Erythroblast (primary cell): ENCODE data around the gene PFN3.

Experiments
- DNase-seq, 2 experiments: peaks; one replicate each; lab custom pipeline; 2025; lab: John Stamatoyannopoulos, UW
- GATA1 ChIP-seq: IDR thresholded peaks from 2 replicates; pipeline ENCODE4 v1.6.1; 2011; ENCODE audit warnings: low read depth, mild to moderate bottlenecking, control low read depth, low read length, moderate library complexity
- POLR2A ChIP-seq: IDR thresholded peaks from 2 replicates; pipeline ENCODE4 v1.6.1; 2011; ENCODE audit warnings: mild to moderate bottlenecking, low read length

Gene PFN3

GRCh38 chr5:177404641-177405179 lies 4.2 kb upstream of the PFN3 start:
- TF ChIP-seq POLR2A (no peak), GATA1 (no peak)
- no peak for DNase-seq

GRCh38 chr5:177403792-177404640 lies 3.6 kb upstream of the PFN3 start:
- DNase-seq, result peak; percentile 87 to 92
- TF ChIP-seq POLR2A (no peak), GATA1 (no peak)

GRCh38 chr5:177403102-177403791 lies 2.8 kb upstream of the PFN3 start:
- TF ChIP-seq POLR2A, result no peak
- no peak for TF ChIP-seq GATA1
- DNase-seq, result peak; percentile 44 to 48

GRCh38 chr5:177402271-177403043 lies 2.0 kb upstream of the PFN3 start:
- TF ChIP-seq POLR2A (no peak), GATA1 (no peak)
- DNase-seq, result peak; percentile 57 to 68

GRCh38 chr5:177397875-177398390 lies 2.5 kb downstream of the PFN3 start:
- TF ChIP-seq POLR2A, result no peak
- no peak for TF ChIP-seq GATA1
- DNase-seq, result no peak

- no peak for TF ChIP-seq POLR2A
- TF ChIP-seq GATA1, result no peak
- DNase-seq, result no peak
Measured at GRCh38 chr5:177396807-177397206, 3.7 kb downstream of the PFN3 start.

- no peak for DNase-seq
- TF ChIP-seq POLR2A (no peak), GATA1 (no peak)
Measured at GRCh38 chr5:177396078-177396477, 4.4 kb downstream of the PFN3 start.

GRCh38 chr5:177393990-177394389 lies 6.5 kb downstream of the PFN3 start:
- no peak for DNase-seq
- no peak for TF ChIP-seq POLR2A
- TF ChIP-seq GATA1, result no peak

GRCh38 chr5:177393206-177393765 lies 7.2 kb downstream of the PFN3 start:
- TF ChIP-seq GATA1 (no peak), POLR2A (no peak)
- no peak for DNase-seq

GRCh38 chr5:177392765-177393164 lies 7.7 kb downstream of the PFN3 start:
- TF ChIP-seq GATA1 (no peak), POLR2A (no peak)
- no peak for DNase-seq

- peak; percentile 81 to 90 for DNase-seq
Measured at GRCh38 chr5:177390363-177391300, 9.8 kb downstream of the PFN3 start.

More at GRCh38 chr5:177390363-177391300, 9.8 kb downstream of the PFN3 start:
- TF ChIP-seq POLR2A (no peak), GATA1 (no peak)
